Caki2 (cell line): ENCODE data around the gene BNC2. TPM values are rescaled to one million over a fixed set of nuclear protein-coding genes. Genes with fewer than 3 reads are reported as not detected.

Experiments used
- DNase-seq: peaks from one replicate; pipeline ENCODE4 v3.0.0-alpha.2; 2015; ENCODE audit warnings: low read depth
- in situ Hi-C: cut with HindIII; loops from 2 replicates; pipeline ENCODE4 v1.10.0; 2016; ENCODE audit warnings: low sequenced_read_pairs, low pct_unique_long_range_greater_than_20kb, mixed read lengths
- total RNA-seq: library from RNA; depleted of rRNA; stranded (reverse); fragments of >200 nt; shearing (Covaris generic); gene quantifications from 2 replicates; pipeline ENCODE4 v1.2.3, GENCODE V29; 2014; ENCODE audit warnings: low replicate concordance

The BNC2 gene
- total RNA-seq, 1 experiment from 2014 or later = 1.3 TPM

- in situ Hi-C loops = no loop called here
- DNase-seq = no peak
Measured at GRCh38 chr9:16526380-16526779, 344.1 kb downstream of the BNC2 start.

- in situ Hi-C loops = no loop called here
Measured at GRCh38 chr9:16524823-16525222, 345.6 kb downstream of the BNC2 start.

GRCh38 chr9:16524078-16524477, 346.4 kb downstream of the BNC2 start:
- in situ Hi-C loops = no loop called here
- no peak for DNase-seq

More at GRCh38 chr9:16524823-16525222, 345.6 kb downstream of the BNC2 start:
- no peak for DNase-seq

GRCh38 chr9:16521868-16522411, 348.5 kb downstream of the BNC2 start:
- in situ Hi-C loops = no loop called here
- DNase-seq = peak; percentile 41

- in situ Hi-C loops = no loop called here
- no peak for DNase-seq
Measured at GRCh38 chr9:16519001-16519400, 351.5 kb downstream of the BNC2 start.

- no peak for DNase-seq
- in situ Hi-C loops = no loop called here
Measured at GRCh38 chr9:16516891-16517290, 353.6 kb downstream of the BNC2 start.

GRCh38 chr9:16515879-16516301, 354.6 kb downstream of the BNC2 start:
- in situ Hi-C loops = no loop called here

GRCh38 chr9:16515207-16515606, 355.3 kb downstream of the BNC2 start:
- in situ Hi-C loops = no loop called here
- DNase-seq = no peak

More at GRCh38 chr9:16515879-16516301, 354.6 kb downstream of the BNC2 start:
- DNase-seq = peak; percentile 12

GRCh38 chr9:16514131-16514530, 356.3 kb downstream of the BNC2 start:
- in situ Hi-C loops = no loop called here
- DNase-seq = no peak

GRCh38 chr9:16512281-16512680, 358.2 kb downstream of the BNC2 start:
- DNase-seq = no peak
- in situ Hi-C loops = no loop called here

GRCh38 chr9:16510482-16510881, 360.0 kb downstream of the BNC2 start:
- in situ Hi-C loops = no loop called here
- no peak for DNase-seq

GRCh38 chr9:16509997-16510396, 360.5 kb downstream of the BNC2 start:
- peak; percentile 31 for DNase-seq
- in situ Hi-C loops = no loop called here

- DNase-seq = no peak
- in situ Hi-C loops = no loop called here
Measured at GRCh38 chr9:16505199-16505598, 365.3 kb downstream of the BNC2 start.

- in situ Hi-C loops = no loop called here
- no peak for DNase-seq
Measured at GRCh38 chr9:16501726-16502125, 368.7 kb downstream of the BNC2 start.

GRCh38 chr9:16501141-16501540, 369.3 kb downstream of the BNC2 start:
- DNase-seq = no peak
- in situ Hi-C loops = no loop called here

GRCh38 chr9:16500386-16500785, 370.1 kb downstream of the BNC2 start:
- DNase-seq = no peak
- in situ Hi-C loops = no loop called here

- no peak for DNase-seq
- in situ Hi-C loops = no loop called here
Measured at GRCh38 chr9:16499892-16500291, 370.6 kb downstream of the BNC2 start.

GRCh38 chr9:16496908-16497307, 373.6 kb downstream of the BNC2 start:
- no peak for DNase-seq

GRCh38 chr9:16487915-16488314, 382.6 kb downstream of the BNC2 start:
- DNase-seq = no peak
- in situ Hi-C loops = no loop called here

More at GRCh38 chr9:16496908-16497307, 373.6 kb downstream of the BNC2 start:
- in situ Hi-C loops = no loop called here

- no peak for DNase-seq
- in situ Hi-C loops = no loop called here
Measured at GRCh38 chr9:16485575-16486321, 384.7 kb downstream of the BNC2 start.
